Activated CD4-positive, alpha-beta T cell treated with anti-CD3 and anti-CD28 coated beads, Interleukin-2, amount 50 U/mL, for 1 hour (primary cell): ENCODE data around the gene CLCN1.
A peak's percentile ranks its signal among the peaks of the same experiment; 100 is the strongest.

Experiments
- DNase-seq: peaks from one replicate; pipeline ENCODE4 v3.0.0-alpha.2; 2020

The CLCN1 gene

DNA sequence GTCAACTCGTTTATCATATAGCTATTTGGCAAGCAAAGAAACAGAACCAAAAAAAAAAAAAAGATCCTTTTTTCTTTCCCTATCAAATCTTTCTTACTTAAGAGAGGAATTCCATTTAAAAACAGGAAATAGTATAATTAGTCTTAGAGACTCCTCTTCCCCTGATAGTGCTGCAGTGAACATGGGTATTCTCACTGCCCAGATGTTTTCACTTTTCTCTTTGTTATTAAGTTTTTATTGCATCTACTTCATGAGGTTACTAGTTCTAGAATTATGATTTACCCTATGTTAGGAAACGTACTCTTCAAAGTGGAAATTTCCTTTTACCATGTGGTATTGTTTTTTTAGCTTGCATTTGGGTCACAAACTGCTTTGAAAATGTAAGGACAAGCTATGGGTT, 19.2 kb upstream of the CLCN1 start:
- no peak for DNase-seq

- DNase-seq: no peak
Measured at GRCh38 chr7:143299346-143299745, 16.6 kb upstream of the CLCN1 start.

DNA sequence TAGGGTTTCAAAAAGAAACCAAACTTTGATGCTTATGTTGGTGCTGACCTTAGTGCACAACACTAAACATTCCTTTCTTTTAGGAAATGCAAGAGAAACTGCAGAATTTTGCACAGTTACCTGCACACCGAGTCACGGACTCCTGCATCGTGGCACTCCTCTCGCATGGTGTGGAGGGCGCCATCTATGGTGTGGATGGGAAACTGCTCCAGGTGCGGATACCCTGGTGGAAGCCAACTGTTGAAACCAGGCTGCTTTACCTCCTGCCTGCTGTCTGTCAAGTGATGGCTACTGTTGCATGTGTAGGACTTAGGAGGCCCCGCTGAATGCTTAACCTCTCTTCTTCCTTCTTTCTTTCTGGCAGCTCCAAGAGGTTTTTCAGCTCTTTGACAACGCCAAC, 16.1 kb upstream of the CLCN1 start:
- DNase-seq: peak; percentile 70

DNA sequence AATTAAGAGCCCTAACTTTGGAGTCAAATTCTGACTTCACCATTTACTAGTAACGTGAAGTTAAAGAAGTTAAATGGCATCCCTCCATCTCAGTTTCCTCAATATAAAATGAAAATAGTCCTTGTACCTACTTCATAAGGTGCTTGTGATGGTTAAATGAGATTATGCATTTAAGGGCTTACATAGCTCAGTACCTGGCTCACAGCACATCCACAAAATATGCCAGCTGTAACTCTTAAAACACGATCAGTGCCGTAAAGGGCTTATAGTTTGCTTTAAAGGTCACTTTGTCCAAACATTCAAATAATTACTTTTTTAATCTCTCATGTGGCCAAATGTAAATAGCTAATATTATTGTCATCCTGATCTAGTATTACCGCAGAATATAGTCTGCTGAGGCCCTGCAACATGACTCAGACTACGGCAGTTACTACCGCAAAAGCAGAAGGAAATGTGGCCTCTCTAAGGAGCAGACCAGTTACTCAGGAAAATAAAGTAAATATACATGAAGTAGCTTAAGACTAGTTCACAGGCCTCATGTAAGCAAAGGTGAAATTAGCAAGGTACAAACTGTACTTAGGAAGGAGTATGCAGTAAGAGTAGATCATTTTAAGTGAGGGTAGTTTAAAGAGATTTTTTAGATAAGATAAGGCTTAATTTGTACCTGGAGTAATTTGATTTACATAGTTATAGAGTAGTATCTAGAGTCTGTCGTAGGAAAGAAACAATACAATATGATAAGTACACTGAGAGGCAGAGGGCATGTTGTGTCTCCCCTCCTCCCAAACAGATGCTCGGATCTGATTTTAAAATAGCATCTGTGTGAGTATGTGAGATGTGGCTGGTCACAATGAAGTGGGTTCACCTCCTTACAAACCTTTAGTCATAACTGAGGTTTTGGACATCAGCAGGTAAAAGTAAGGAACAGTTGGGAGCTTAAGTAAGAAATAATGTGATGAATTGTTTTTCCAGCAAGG, 14.7 kb upstream of the CLCN1 start:
- no peak for DNase-seq

DNA sequence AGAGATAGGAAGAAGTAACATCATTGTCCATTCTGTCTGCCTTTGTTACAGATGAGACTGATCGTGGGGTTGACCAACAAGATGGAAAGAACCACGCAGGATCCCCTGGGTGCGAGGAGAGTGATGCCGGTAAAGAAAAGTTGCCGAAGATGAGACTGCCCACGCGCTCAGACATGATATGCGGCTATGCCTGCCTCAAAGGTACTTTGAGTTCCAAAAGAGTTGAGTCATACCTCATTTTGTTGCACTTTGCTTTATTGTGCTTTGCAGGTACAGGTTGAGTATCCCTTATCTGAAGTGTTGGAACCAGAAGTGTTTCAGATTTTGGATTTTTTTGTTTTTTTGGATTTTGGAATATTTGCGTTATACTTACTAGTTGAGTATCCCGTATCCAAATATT, 12.2 kb upstream of the CLCN1 start:
- no peak for DNase-seq

DNA sequence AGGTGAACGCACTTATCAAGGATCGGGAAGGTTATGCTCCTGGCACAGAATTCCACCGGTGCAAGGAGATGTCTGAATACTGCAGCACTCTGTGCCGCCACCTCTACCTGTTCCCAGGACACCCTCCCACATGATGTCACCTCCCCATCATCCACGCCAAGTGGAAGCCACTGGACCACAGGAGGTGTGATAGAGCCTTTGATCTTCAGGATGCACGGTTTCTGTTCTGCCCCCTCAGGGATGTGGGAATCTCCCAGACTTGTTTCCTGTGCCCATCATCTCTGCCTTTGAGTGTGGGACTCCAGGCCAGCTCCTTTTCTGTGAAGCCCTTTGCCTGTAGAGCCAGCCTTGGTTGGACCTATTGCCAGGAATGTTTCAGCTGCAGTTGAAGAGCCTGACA, 11.0 kb upstream of the CLCN1 start:
- no peak for DNase-seq

GRCh38 chr7:143305423-143306070, 10.4 kb upstream of the CLCN1 start:
- DNase-seq: peak; percentile 76

DNA sequence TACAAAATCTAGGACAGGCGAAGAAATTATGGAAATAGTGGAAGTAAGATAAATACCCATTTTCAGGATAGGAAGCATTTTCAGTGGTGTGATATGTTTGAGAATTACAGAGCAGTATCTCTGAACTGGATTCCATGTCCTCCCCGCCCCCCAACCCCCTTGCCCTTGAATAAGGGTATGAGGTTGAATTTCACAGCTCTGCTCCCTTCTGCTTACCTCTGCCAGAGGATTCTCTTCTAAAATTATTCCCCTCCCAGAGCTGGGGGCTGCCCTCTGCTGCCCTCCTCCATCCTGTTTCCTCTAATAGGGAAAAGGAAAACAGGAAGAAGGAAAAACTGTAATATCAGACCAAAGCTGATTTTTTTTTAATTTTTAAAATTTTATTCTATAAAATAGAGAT, 7.3 kb upstream of the CLCN1 start:
- no peak for DNase-seq

GRCh38 chr7:143314127-143314526, 1.8 kb upstream of the CLCN1 start:
- DNase-seq: no peak

GRCh38 chr7:143316492-143316891, 581 bp downstream of the CLCN1 start:
- DNase-seq: no peak

GRCh38 chr7:143318661-143319060, 2.8 kb downstream of the CLCN1 start:
- no peak for DNase-seq

DNA sequence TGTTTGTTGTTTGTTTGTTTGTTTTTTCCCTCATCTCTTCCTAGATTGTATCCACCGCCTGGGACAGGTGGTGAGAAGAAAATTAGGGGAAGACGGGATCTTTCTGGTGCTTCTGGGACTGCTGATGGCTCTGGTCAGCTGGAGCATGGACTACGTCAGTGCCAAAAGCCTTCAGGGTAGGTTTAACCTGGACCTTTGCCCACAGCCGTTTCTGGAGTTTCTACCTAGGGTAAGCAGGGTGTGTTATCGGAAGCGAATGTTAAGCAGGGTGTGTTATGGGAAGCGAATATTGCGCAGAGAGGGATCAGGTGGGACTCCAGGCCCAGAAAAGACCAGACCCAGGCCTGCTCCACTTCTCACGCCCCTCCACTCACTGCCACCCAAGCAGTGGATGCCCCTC, 4.7 kb downstream of the CLCN1 start:
- no peak for DNase-seq

DNA sequence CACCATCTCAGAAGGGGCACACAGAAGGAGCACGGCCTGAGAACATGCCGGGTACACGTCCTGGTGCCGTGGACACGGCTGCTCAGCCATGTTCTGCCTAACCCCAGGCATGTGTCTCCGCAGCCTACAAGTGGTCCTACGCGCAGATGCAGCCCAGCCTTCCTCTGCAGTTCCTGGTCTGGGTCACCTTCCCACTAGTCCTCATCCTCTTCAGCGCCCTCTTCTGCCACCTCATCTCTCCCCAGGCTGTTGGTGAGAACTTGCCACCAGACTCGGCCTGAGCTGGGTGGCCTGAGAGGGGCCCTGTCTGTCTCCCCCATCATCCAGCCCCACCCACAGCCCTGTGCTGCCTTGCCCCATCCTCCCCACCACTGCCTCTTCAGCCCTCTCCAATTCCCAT, 5.3 kb downstream of the CLCN1 start:
- DNase-seq: no peak

- no peak for DNase-seq
Measured at GRCh38 chr7:143321734-143322133, 5.8 kb downstream of the CLCN1 start.

DNA sequence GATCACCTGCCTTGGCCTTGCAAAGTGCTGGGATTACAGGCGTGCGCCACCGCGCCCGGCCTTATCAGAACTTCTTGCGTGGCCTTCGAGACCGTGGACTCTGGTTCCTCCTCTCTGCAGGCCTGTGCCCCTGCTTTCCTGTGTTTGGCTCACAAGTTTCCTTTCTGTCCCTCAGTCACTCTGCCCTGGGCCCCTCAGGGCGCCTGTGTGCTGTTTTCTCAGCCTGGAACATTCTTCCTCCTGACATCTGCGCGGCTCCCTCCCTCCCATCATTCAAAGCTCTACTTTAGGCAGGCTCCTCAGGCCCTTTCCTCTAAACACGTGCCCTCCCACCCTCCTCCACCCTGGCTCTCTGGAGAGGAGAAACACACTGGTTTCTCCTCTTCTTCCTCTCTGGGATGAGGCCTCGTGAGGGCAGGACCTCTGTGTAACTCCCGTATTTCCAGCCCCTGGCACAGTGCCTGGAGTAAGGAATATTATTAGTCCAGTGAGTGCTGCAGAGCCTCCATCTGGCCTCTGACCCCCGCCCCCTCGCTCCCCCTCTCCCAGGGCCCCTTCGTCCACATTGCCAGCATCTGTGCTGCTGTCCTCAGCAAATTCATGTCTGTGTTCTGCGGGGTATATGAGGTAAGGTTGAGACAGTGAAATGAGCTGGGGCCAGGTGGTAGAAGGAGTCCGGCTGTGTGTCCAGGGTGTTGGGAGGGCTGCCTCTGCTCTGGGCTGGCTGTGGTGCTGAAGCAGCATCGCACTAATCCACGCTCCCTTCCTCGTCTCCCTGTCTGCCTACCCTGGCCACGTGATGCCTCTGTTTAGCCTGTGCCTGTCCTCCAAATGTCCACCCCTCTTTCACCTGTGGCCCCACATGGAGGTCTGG, 7.1 kb downstream of the CLCN1 start:
- no peak for DNase-seq

DNA sequence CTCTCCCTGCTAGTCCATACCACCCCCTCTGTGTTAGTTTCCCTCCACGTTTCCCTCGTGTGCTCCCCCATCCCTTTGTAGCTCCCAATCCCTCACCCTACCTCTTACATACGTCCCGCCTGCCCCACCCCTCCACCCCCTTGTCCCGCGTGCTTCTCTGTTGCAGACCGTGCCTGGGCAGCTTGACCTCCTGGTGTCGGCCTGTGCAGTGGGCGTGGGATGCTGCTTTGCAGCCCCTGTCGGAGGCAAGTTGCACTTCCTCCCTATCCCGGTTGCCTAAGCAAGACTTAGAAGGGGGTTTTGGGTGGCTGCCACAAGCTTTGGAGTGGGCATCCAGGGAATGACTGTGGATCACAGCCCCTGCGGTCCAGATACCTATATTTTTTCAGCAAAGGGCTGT, 7.7 kb downstream of the CLCN1 start:
- DNase-seq: no peak

DNA sequence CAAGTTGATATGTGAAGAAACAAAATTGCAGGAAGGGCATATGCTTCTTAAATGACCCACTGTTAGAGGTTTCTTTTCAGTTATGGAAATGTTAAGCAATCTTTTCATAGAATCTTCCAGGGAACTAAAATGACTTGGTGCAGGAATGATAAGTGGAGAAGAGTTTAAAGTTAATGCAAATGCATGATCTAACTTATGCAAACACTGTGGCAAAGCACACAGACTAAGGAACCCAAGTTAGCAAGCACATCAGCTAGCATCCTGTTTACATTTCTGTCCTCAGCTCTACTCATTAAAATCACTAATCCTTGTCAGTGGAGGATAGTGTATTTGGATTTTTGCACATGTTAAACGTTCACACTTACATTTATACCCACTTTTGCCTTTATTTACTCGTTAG, 9.3 kb downstream of the CLCN1 start:
- DNase-seq: no peak

DNA sequence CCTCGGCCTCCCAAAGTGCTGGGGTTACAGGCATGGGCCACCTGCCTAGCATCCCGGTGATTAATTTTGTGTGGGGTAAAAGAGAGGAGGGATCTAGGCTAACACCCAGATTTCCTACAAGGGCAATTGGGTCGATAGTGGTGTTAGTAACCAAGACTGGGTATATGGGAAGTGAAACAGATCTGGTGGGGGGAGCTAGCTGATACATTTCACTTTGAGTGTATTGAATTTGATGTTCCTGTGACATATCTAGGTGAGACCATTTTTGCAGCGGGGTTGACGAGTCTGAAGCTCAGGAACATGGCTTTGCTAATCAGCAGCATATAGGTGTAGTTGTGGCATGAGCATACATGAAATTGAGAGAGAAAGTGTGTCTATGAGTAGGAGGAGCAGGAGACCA, 12.0 kb downstream of the CLCN1 start:
- no peak for DNase-seq

DNA sequence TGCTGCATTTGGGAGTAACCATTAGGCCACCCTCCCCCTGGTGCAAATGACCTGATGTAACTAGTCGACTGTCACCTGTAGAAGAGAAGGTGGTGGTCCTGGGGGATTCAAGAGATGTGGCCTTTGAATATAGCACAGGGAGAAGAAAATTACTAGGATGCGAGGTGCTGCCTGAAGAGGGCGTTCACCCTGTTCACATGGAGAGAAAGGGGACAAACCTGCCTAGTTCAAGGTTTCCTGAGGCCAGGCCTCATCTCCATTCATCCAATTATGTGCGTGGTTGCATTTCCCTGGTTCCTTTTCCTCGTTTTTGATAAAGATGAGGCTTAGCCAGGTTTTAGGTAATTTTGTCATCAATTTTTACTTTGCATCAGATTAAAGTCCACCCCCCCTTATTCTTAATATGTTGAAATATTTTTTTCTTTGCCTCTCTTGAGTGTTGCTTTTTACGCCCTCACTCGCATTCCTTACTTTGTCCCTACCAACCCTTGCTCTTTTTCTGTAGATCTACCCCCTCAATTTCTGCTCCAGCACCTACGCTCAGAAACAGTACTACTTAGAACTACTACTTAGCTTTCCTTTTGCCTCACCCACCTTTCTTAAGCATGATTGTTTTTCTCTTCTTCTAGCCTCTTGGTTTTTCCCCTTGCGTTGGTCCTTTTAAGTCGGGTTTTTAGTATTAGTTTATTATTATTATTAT, 13.7 kb downstream of the CLCN1 start:
- no peak for DNase-seq

- no peak for DNase-seq
Measured at GRCh38 chr7:143331179-143331801, 15.4 kb downstream of the CLCN1 start.

DNA sequence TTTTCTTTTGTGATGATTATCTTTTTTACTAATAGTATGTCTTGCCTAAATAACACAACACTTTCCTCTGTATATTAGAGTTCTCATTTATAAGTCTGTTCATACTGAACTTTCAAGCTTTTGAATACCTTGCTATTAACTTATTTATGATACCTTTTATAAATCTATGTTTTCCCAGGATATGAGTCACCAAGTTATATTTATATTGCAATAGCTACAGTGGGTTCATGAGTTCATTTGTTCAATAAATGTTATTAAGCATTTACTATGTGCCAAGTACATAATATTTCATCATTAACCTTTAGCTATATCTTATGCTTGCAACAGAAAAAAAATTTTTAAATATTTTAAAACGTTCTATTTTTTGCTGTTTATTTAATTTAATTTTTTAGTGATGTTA, 18.3 kb downstream of the CLCN1 start:
- DNase-seq: no peak

DNA sequence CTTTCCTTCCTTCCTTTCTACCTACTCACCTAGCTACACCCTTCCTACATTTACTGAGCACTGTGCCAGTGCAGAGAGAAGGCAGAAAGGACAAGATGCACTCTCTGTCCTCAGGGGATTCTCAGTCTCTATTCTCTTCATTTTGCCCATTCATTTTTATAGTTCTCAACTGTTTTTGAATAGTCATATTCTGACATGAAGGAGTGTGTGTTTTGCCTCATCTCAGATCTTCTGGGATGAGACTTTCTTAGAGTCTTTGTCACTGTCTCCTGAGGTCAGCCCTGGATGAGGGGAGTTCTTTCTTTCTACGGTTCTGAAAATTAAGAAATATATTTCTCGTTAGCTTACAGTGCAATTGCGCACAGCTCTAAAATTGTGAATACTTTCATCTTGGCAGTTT, 21.3 kb downstream of the CLCN1 start:
- DNase-seq: no peak
